Superior temporal gyrus (tissue), 1 donor: ENCODE measurements around the gene AKNA.

Experiments
- DNase-seq: peaks from one replicate; pipeline ENCODE4 v3.0.0-alpha.2; 2016; ENCODE audit errors: extremely low spot score

The AKNA gene

GRCh38 chr9:114284316-114285060 lies 103.3 kb downstream of the AKNA start:
- no peak for DNase-seq
